Measurements from ENCODE around the gene SBK1. TPM values are rescaled to one million over a fixed set of nuclear protein-coding genes. Genes with fewer than 3 reads are reported as not detected.

The SBK1 gene
- total RNA-seq, 1 donor: 3.7 TPM

GRCh38 chr16:28273511-28273910 is 18.8 kb upstream of the SBK1 start:
- no peak overlapping the region for H3K4me3 ChIP-seq (ENCODE audit: low read length)
- no peaks in the 10 kb centered on the region for H3K27me3 ChIP-seq (ENCODE audit: insufficient read depth, low read length)
- peaks cover 18% of the 10 kb centered on the region for H3K4me1 ChIP-seq (ENCODE audit: insufficient read depth, low read length)
- no peaks in the 10 kb centered on the region for H3K9me3 ChIP-seq (ENCODE audit: low read depth, low read length)

- no peak overlapping the region for H3K4me3 ChIP-seq (ENCODE audit: low read length)
- H3K4me1 ChIP-seq (ENCODE audit: insufficient read depth, low read length): peaks cover 29% of the 10 kb centered on the region
- no peaks in the 10 kb centered on the region for H3K9me3 ChIP-seq (ENCODE audit: low read depth, low read length)
- no peaks in the 10 kb centered on the region for H3K27me3 ChIP-seq (ENCODE audit: insufficient read depth, low read length)
Observed at GRCh38 chr16:28274676-28275075, 17.6 kb upstream of the SBK1 start.

GRCh38 chr16:28276301-28276700 is 16.0 kb upstream of the SBK1 start:
- H3K27me3 ChIP-seq (ENCODE audit: insufficient read depth, low read length): no peaks in the 10 kb centered on the region
- H3K4me1 ChIP-seq (ENCODE audit: insufficient read depth, low read length): peaks cover 30% of the 10 kb centered on the region
- H3K4me3 ChIP-seq (ENCODE audit: low read length): no peak overlapping the region
- no peaks in the 10 kb centered on the region for H3K9me3 ChIP-seq (ENCODE audit: low read depth, low read length)

- no peaks in the 10 kb centered on the region for H3K9me3 ChIP-seq (ENCODE audit: low read depth, low read length)
Observed at GRCh38 chr16:28277537-28278388, 14.6 kb upstream of the SBK1 start.

GRCh38 chr16:28279006-28279405 is 13.3 kb upstream of the SBK1 start:
- no peaks in the 10 kb centered on the region for H3K27me3 ChIP-seq (ENCODE audit: insufficient read depth, low read length)
- H3K4me3 ChIP-seq (ENCODE audit: low read length): no peak overlapping the region
- H3K4me1 ChIP-seq (ENCODE audit: insufficient read depth, low read length): peaks cover 30% of the 10 kb centered on the region
- H3K9me3 ChIP-seq (ENCODE audit: low read depth, low read length): no peaks in the 10 kb centered on the region

More at GRCh38 chr16:28277537-28278388, 14.6 kb upstream of the SBK1 start:
- Histone ChIP-seq H3K4me3 (ENCODE audit: low read length) (peak overlapping the region; percentile 26), H3K27me3 (ENCODE audit: insufficient read depth, low read length) (no peaks in the 10 kb centered on the region), H3K4me1 (ENCODE audit: insufficient read depth, low read length) (peaks cover 30% of the 10 kb centered on the region)

GRCh38 chr16:28280881-28281836 is 11.2 kb upstream of the SBK1 start:
- peaks cover 29% of the 10 kb centered on the region for H3K4me1 ChIP-seq (ENCODE audit: insufficient read depth, low read length)
- H3K27me3 ChIP-seq (ENCODE audit: insufficient read depth, low read length): no peaks in the 10 kb centered on the region
- no peaks in the 10 kb centered on the region for H3K9me3 ChIP-seq (ENCODE audit: low read depth, low read length)
- no peak overlapping the region for H3K4me3 ChIP-seq (ENCODE audit: low read length)

GRCh38 chr16:28282045-28282444 is 10.3 kb upstream of the SBK1 start:
- peaks cover 25% of the 10 kb centered on the region for H3K4me1 ChIP-seq (ENCODE audit: insufficient read depth, low read length)
- H3K4me3 ChIP-seq (ENCODE audit: low read length): no peak overlapping the region
- no peaks in the 10 kb centered on the region for H3K27me3 ChIP-seq (ENCODE audit: insufficient read depth, low read length)
- H3K9me3 ChIP-seq (ENCODE audit: low read depth, low read length): no peaks in the 10 kb centered on the region

- peaks cover 17% of the 10 kb centered on the region for H3K4me1 ChIP-seq (ENCODE audit: insufficient read depth, low read length)
- H3K9me3 ChIP-seq (ENCODE audit: low read depth, low read length): no peaks in the 10 kb centered on the region
- no peak overlapping the region for H3K4me3 ChIP-seq (ENCODE audit: low read length)
- no peaks in the 10 kb centered on the region for H3K27me3 ChIP-seq (ENCODE audit: insufficient read depth, low read length)
Observed at GRCh38 chr16:28283173-28283572, 9.2 kb upstream of the SBK1 start.

GRCh38 chr16:28283798-28284577 is 8.3 kb upstream of the SBK1 start:
- no peak overlapping the region for H3K4me3 ChIP-seq (ENCODE audit: low read length)
- peaks cover 18% of the 10 kb centered on the region for H3K4me1 ChIP-seq (ENCODE audit: insufficient read depth, low read length)
- H3K27me3 ChIP-seq (ENCODE audit: insufficient read depth, low read length): no peaks in the 10 kb centered on the region
- no peaks in the 10 kb centered on the region for H3K9me3 ChIP-seq (ENCODE audit: low read depth, low read length)

GRCh38 chr16:28285649-28286048 is 6.7 kb upstream of the SBK1 start:
- H3K4me3 ChIP-seq (ENCODE audit: low read length): no peak overlapping the region
- H3K9me3 ChIP-seq (ENCODE audit: low read depth, low read length): no peaks in the 10 kb centered on the region
- no peaks in the 10 kb centered on the region for H3K27me3 ChIP-seq (ENCODE audit: insufficient read depth, low read length)
- peaks cover 21% of the 10 kb centered on the region for H3K4me1 ChIP-seq (ENCODE audit: insufficient read depth, low read length)

GRCh38 chr16:28288114-28288513 is 4.2 kb upstream of the SBK1 start:
- H3K4me1 ChIP-seq (ENCODE audit: insufficient read depth, low read length): peaks cover 34% of the 10 kb centered on the region
- H3K4me3 ChIP-seq (ENCODE audit: low read length): no peak overlapping the region
- no peaks in the 10 kb centered on the region for H3K9me3 ChIP-seq (ENCODE audit: low read depth, low read length)
- H3K27me3 ChIP-seq (ENCODE audit: insufficient read depth, low read length): no peaks in the 10 kb centered on the region

- Histone ChIP-seq H3K4me1 (ENCODE audit: insufficient read depth, low read length) (peaks cover 43% of the 10 kb centered on the region), H3K27me3 (ENCODE audit: insufficient read depth, low read length) (peaks cover 3% of the 10 kb centered on the region), H3K4me3 (ENCODE audit: low read length) (no peak overlapping the region), H3K9me3 (ENCODE audit: low read depth, low read length) (no peaks in the 10 kb centered on the region)
Observed at GRCh38 chr16:28289048-28289447, 3.3 kb upstream of the SBK1 start.

GRCh38 chr16:28289939-28290858 is 2.1 kb upstream of the SBK1 start:
- Histone ChIP-seq H3K4me1 (ENCODE audit: insufficient read depth, low read length) (peaks cover 54% of the 10 kb centered on the region), H3K4me3 (ENCODE audit: low read length) (no peak overlapping the region), H3K9me3 (ENCODE audit: low read depth, low read length) (no peaks in the 10 kb centered on the region), H3K27me3 (ENCODE audit: insufficient read depth, low read length) (peaks cover 3% of the 10 kb centered on the region)

- H3K4me3 ChIP-seq (ENCODE audit: low read length): no peak overlapping the region
- H3K9me3 ChIP-seq (ENCODE audit: low read depth, low read length): no peaks in the 10 kb centered on the region
- H3K27me3 ChIP-seq (ENCODE audit: insufficient read depth, low read length): peaks cover 3% of the 10 kb centered on the region
- peaks cover 57% of the 10 kb centered on the region for H3K4me1 ChIP-seq (ENCODE audit: insufficient read depth, low read length)
Observed at GRCh38 chr16:28290859-28291254, 1.5 kb upstream of the SBK1 start.

Measured in mononuclear cell (primary cell).